GM12878 (cell line): ENCODE results near the gene XDH. TPM values are rescaled to one million over a fixed set of nuclear protein-coding genes. Genes with fewer than 3 reads are reported as not detected.

Experiments
- ATAC-seq: fragments of 200-7000 bp; cut with Tn5 transposase; 3 replicates; pipeline ENCODE4 v1.9.1; 2020; ENCODE audit warnings: mild to moderate bottlenecking, moderate library complexity
- BruUV-seq: library from RNA; stranded (reverse); fragments of 400-500 nt; replicated peaks from 2 replicates; lab custom pipeline; 2021; lab: Mats Ljungman, UMichigan
- CTCF ChIA-PET: fragments of 300-600 bp; sonication (Branson Sonifier 250); formaldehyde crosslinking; extraction: SDS; loops from one replicate; lab custom pipeline; 2021; ENCODE audit warnings: inconsistent platforms; lab: Yijun Ruan, JAX
- POLR2A ChIA-PET: fragments of 350-600 bp; formaldehyde crosslinking; extraction: SDS; loops from one replicate; lab custom pipeline; 2021; ENCODE audit warnings: inconsistent platforms; lab: Charles Lee
- RAD21 ChIA-PET: fragments of 300-600 bp; sonication (Branson Sonifier 250); formaldehyde crosslinking; loops from one replicate; lab custom pipeline; 2023; ENCODE audit warnings: antibody characterized with exemption; ENCODE audit not compliant: unreplicated experiment; lab: Charles Lee
- SMC1A ChIA-PET: fragments of 300-600 bp; sonication (Branson Sonifier 250); formaldehyde crosslinking; loops from one replicate; lab custom pipeline; 2023; ENCODE audit not compliant: unreplicated experiment, uncharacterized antibody; lab: Charles Lee
- DNase-seq: peaks from one replicate; pipeline ENCODE4 v3.0.0-alpha.2; 2011; ENCODE audit warnings: low read depth, low spot score
- FAIRE-seq: peaks from 3 replicates; lab custom pipeline; 2011; peaks lifted over from hg19 to GRCh38; lab: Jason Lieb, UNC
- H2AFZ ChIP-seq: 2 replicates; pipeline ENCODE4 v1.6.0; 2011; ENCODE audit warnings: low read depth, low read length, control low read depth; ENCODE audit not compliant: control insufficient read depth
- H3K27ac ChIP-seq: 2 replicates; pipeline ENCODE4 v1.5.1; 2011; ENCODE audit warnings: control low read depth; ENCODE audit not compliant: control insufficient read depth, insufficient read depth
- H3K27me3 ChIP-seq, 2 experiments: replicated peaks in 1 of 2; 2 replicates each; pipeline versions ENCODE4 v1.6.0 to v1.6.1; 2011; ENCODE audit warnings: low read length in 1 of 2; ENCODE audit not compliant: control insufficient read depth in 2 of 2, insufficient read depth in 2 of 2
- H3K36me3 ChIP-seq, 2 experiments: 2 replicates each; pipeline ENCODE4 v1.5.1; 2011; ENCODE audit warnings: low read length in 1 of 2; ENCODE audit not compliant: control insufficient read depth in 2 of 2, insufficient read depth in 2 of 2
- H3K4me1 ChIP-seq: 2 replicates; pipeline ENCODE4 v1.6.1; 2011; ENCODE audit warnings: mild to moderate bottlenecking, low read length, moderate library complexity, mixed read lengths; ENCODE audit not compliant: control insufficient read depth, insufficient read depth
- H3K4me2 ChIP-seq: 2 replicates; pipeline ENCODE4 v1.6.0; 2011; ENCODE audit warnings: control low read depth; ENCODE audit not compliant: control insufficient read depth, insufficient read depth
- H3K4me3 ChIP-seq: fragments of 200-600 bp; sonication (generic); 2 replicates; pipeline ENCODE4 v1.5.1; 2016
- H3K79me2 ChIP-seq: 2 replicates; pipeline ENCODE4 v1.6.0; 2011; ENCODE audit warnings: low read length; ENCODE audit not compliant: control insufficient read depth, insufficient read depth
- H3K9ac ChIP-seq: 2 replicates; pipeline ENCODE4 v1.8.0; 2011; ENCODE audit warnings: low read length, control low read depth, mixed read lengths; ENCODE audit not compliant: control insufficient read depth, insufficient read depth
- H3K9me3 ChIP-seq: replicated peaks from 3 replicates; pipeline ENCODE4 v1.5.1; 2011; ENCODE audit warnings: mild to moderate bottlenecking, low read length; ENCODE audit not compliant: control insufficient read depth, insufficient read depth
- H4K20me1 ChIP-seq: 2 replicates; pipeline ENCODE4 v1.6.0; 2011; ENCODE audit not compliant: control insufficient read depth, insufficient read depth
- MEF2B ChIP-seq: fragments of 450-650 bp; IDR thresholded peaks from 2 replicates; pipeline ENCODE4 v1.6.1; 2018; ENCODE audit warnings: mild to moderate bottlenecking, moderate library complexity; ENCODE audit not compliant: partially characterized antibody, poor library complexity, severe bottlenecking
- WGBS: methylation state at CpG from one replicate; pipeline ENCODE4 v1.1.6; 2016; ENCODE audit warnings: low lambda C conversion rate; ENCODE audit not compliant: insufficient replicate concordance, insufficient coverage; ENCODE audit errors: missing lambda C conversion rate; 5-methylcytosine and 5-hydroxymethylcytosine counted together
- in situ Hi-C: fragments of 300-500 bp; cut with MboI; formaldehyde crosslinking; loops from 9 replicates; pipeline ENCODE4 v1.14.3; 2018; ENCODE audit warnings: mixed read lengths
- intact Hi-C: fragments of 100-400 bp; cut with micrococcal nuclease; formaldehyde crosslinking; loops from one replicate; pipeline ENCODE4 v1.14.2; 2022; ENCODE audit not compliant: unreplicated experiment
- polyA plus RNA-seq, 11 experiments: library from polyadenylated mRNA; depleted of rRNA in 4 of 11; unstranded in 6 of 11; stranded (reverse) in 5 of 11; fragments of >200 nt; fragmentation: Nextera tagmentation in 4 of 11; fragmentation: Illumina TruSeq in 1 of 11; extraction: Ambion mirVana in 4 of 11; extraction: Trizol in 1 of 11; gene quantifications; 1 replicate in 1 of 11; 2 replicates in 10 of 11; pipeline versions ENCODE4 v1.2.1 to v1.2.3, GENCODE V29; 2011 to 2016; ENCODE audit warnings: inconsistent platforms in 2 of 11, missing spikeins in 2 of 11, low read depth in 1 of 11
- total RNA-seq, 4 experiments: library from RNA; depleted of rRNA in 3 of 4; stranded (reverse); fragments of >200 nt in 3 of 4; fragmentation: Illumina TruSeq in 1 of 4; extraction: Trizol in 1 of 4; gene quantifications; 2 replicates each; pipeline versions ENCODE4 v1.2.1 to v1.2.3, GENCODE V29; 2013 to 2021
- TF ChIP-seq, protein P1 (sequence below): fragments of 450-650 bp; formaldehyde crosslinking; IDR thresholded peaks from 2 replicates; pipeline ENCODE4 v1.5.0; 2022; ENCODE audit warnings: mild to moderate bottlenecking, missing genetic modification characterization

XDH gene
- total and polyA plus RNA-seq, 10 of the 15 experiments (the other 5 are each of a cell fraction or from before 2014, with no cell fraction given), result 0.01 TPM; not detected in 9

DNA sequence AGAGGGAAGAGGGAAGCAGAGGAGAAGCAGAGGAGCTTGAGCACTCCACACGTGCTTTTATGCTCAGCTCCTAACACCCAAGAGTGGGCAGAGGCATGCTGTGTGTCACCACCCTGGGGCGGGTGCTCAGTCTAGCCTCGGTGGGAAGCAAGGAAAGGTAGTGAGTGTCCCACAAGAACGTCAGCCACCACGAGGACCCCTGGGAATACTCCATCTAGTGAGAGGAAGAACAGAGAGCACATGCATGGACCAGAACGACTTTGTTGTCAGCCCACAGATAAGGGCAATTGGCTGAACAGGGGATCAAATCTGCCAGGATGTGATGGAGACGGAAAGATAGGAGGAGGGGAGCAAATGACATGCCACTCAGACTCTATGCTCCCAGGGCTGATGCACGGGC is 83.4 kb downstream of the XDH start:
- Histone ChIP-seq H3K4me1 (no peaks in the 10 kb centered on the region), H3K27me3 (peaks cover 0 to 1% of the 10 kb centered on the region in 2 experiments; a peak in 1 of 4 replicates), H3K9ac (no peak overlapping the region), H3K4me2 (no peak overlapping the region), H3K79me2 (no peaks in the 10 kb centered on the region), H3K9me3 (no peaks in the 10 kb centered on the region), H3K36me3 (no peaks in the 10 kb centered on the region), H4K20me1 (no peaks in the 10 kb centered on the region), H3K4me3 (no peak overlapping the region), H3K27ac (no peak overlapping the region), H2AFZ (no peak overlapping the region)
- TF ChIP-seq, protein P1, sequence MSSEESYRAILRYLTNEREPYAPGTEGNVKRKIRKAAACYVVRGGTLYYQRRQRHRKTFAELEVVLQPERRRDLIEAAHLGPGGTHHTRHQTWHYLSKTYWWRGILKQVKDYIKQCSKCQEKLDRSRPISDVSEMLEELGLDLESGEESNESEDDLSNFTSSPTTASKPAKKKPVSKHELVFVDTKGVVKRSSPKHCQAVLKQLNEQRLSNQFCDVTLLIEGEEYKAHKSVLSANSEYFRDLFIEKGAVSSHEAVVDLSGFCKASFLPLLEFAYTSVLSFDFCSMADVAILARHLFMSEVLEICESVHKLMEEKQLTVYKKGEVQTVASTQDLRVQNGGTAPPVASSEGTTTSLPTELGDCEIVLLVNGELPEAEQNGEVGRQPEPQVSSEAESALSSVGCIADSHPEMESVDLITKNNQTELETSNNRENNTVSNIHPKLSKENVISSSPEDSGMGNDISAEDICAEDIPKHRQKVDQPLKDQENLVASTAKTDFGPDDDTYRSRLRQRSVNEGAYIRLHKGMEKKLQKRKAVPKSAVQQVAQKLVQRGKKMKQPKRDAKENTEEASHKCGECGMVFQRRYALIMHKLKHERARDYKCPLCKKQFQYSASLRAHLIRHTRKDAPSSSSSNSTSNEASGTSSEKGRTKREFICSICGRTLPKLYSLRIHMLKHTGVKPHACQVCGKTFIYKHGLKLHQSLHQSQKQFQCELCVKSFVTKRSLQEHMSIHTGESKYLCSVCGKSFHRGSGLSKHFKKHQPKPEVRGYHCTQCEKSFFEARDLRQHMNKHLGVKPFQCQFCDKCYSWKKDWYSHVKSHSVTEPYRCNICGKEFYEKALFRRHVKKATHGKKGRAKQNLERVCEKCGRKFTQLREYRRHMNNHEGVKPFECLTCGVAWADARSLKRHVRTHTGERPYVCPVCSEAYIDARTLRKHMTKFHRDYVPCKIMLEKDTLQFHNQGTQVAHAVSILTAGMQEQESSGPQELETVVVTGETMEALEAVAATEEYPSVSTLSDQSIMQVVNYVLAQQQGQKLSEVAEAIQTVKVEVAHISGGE, result no peak
- TF ChIP-seq MEF2B, result peak; percentile 39
- BruUV-seq, result no TSS peak
- 4% methylated on average over 8 of the region's 8 CpGs for WGBS
- in situ Hi-C loops (loop anchor here (5.0 to 10.0 kb wide), 3 partner anchors 469 to 1166 kb away; no protein-coding TSS in a partner anchor), intact Hi-C loops (loop anchor here (5.0 kb wide), 2 partner anchors 74 to 114 kb away; partner anchors contain the start of gene CAPN14)
- DNase-seq (no peak), ATAC-seq (no peak), FAIRE-seq (no peak)
- ChIA-PET POLR2A (no interaction called here), SMC1A (interaction anchor here (0.6 to 6.9 kb wide), 12 partner anchors 9 to 620 kb away, joined by 3 to 68 read pairs (median 4); partner anchors contain the start of gene EHD3), CTCF (interaction anchor here (1.0 to 11.4 kb wide), 13 partner anchors 10 to 618 kb away, joined by 3 to 138 read pairs (median 6); partner anchors contain the start of gene EHD3), RAD21 (interaction anchor here (1.0 to 8.1 kb wide), 9 partner anchors 10 to 617 kb away, joined by 4 to 103 read pairs (median 25); no protein-coding TSS in a partner anchor)
